H1 (cell line): ENCODE results near the gene DKC1. TPM values are rescaled to one million over a fixed set of nuclear protein-coding genes. Genes with fewer than 3 reads are reported as not detected.

Experiments used
- CTCF ChIA-PET: fragments of 300-600 bp; sonication (Branson Sonifier 250); formaldehyde crosslinking; loops from one replicate; lab custom pipeline; 2021; ENCODE audit not compliant: partially characterized antibody; lab: Charles Lee
- POLR2A ChIA-PET: fragments of 300-600 bp; sonication (Branson Sonifier 250); formaldehyde crosslinking; loops from one replicate; lab custom pipeline; 2021; ENCODE audit warnings: inconsistent platforms; ENCODE audit not compliant: partially characterized antibody; lab: Charles Lee
- DNase-seq, 2 experiments: peaks; one replicate each; pipeline versions ENCODE4 v3.0.0 to v3.0.0-alpha.2; 2010 to 2022; ENCODE audit warnings: low spot score in 2 of 2, low read depth in 1 of 2, mixed read lengths in 1 of 2
- FAIRE-seq: peaks from 2 replicates; lab custom pipeline; 2011; peaks lifted over from hg19 to GRCh38; lab: Jason Lieb, UNC
- H2AFZ ChIP-seq: 2 replicates; pipeline ENCODE4 v1.8.1; 2012; ENCODE audit warnings: low read length, inconsistent platforms
- H2AK5ac ChIP-seq: 2 replicates; pipeline ENCODE4 v1.6.1; 2013; ENCODE audit warnings: low read depth, low read length
- H2BK120ac ChIP-seq: replicated peaks from 2 replicates; pipeline ENCODE3; 2013; ENCODE audit warnings: low read depth, low read length, inconsistent platforms
- H2BK12ac ChIP-seq: 2 replicates; pipeline ENCODE4 v1.6.1; 2013; ENCODE audit warnings: low read depth, low read length
- H2BK15ac ChIP-seq: 2 replicates; pipeline ENCODE4 v1.6.1; 2013; ENCODE audit warnings: low read length
- H2BK20ac ChIP-seq: 2 replicates; pipeline ENCODE4 v1.6.1; 2013; ENCODE audit warnings: low read length
- H2BK5ac ChIP-seq: 2 replicates; pipeline ENCODE4 v1.6.1; 2013; ENCODE audit warnings: low read depth, low read length
- H3K14ac ChIP-seq: 2 replicates; pipeline ENCODE4 v1.6.1; 2013; ENCODE audit warnings: inconsistent platforms; ENCODE audit not compliant: insufficient read length
- H3K18ac ChIP-seq: 2 replicates; pipeline ENCODE4 v1.6.1; 2013; ENCODE audit warnings: low read length; ENCODE audit errors: extremely low read depth
- H3K23ac ChIP-seq: 2 replicates; pipeline ENCODE4 v1.6.1; 2013; ENCODE audit warnings: inconsistent platforms; ENCODE audit not compliant: insufficient read length
- H3K23me2 ChIP-seq: 2 replicates; pipeline ENCODE4 v1.6.1; 2013; ENCODE audit warnings: low read depth, low read length
- H3K27ac ChIP-seq: 2 replicates; pipeline ENCODE4 v1.6.1; 2011; ENCODE audit warnings: low read depth, low read length, inconsistent platforms
- H3K27me3 ChIP-seq, 4 experiments: replicated peaks in 1 of 4; 1 replicate in 1 of 4; 2 replicates in 3 of 4; pipeline versions ENCODE4 v1.6.1 to v1.8.1; 2011 to 2013; ENCODE audit warnings: low read length in 3 of 4, mild to moderate bottlenecking in 3 of 4, inconsistent platforms in 2 of 4, mixed read lengths in 2 of 4, moderate library complexity in 1 of 4; ENCODE audit not compliant: control insufficient read depth in 3 of 4, insufficient read depth in 3 of 4; ENCODE audit errors: extremely low read depth in 1 of 4
- H3K36me3 ChIP-seq, 4 experiments: 2 replicates each; pipeline versions ENCODE4 v1.6.1 to v1.8.1; 2011 to 2013; ENCODE audit warnings: mild to moderate bottlenecking in 4 of 4, low read length in 3 of 4, moderate library complexity in 2 of 4, control low read depth in 1 of 4, inconsistent platforms in 1 of 4; ENCODE audit not compliant: insufficient read depth in 4 of 4, control insufficient read depth in 2 of 4
- H3K4ac ChIP-seq: replicated peaks from 2 replicates; pipeline ENCODE3; 2013; ENCODE audit warnings: low read length, low read depth, mixed read lengths, inconsistent platforms; ENCODE audit not compliant: insufficient read length
- H3K4me1 ChIP-seq, 4 experiments: replicated peaks in 1 of 4; 1 replicate in 1 of 4; 2 replicates in 3 of 4; pipeline versions ENCODE4 v1.6.1 to v1.8.1; 2011 to 2013; ENCODE audit warnings: low read length in 3 of 4, inconsistent platforms in 2 of 4, mixed read lengths in 1 of 4; ENCODE audit not compliant: insufficient read depth in 4 of 4, control insufficient read depth in 3 of 4
- H3K4me2 ChIP-seq, 2 experiments: 2 replicates each; pipeline versions ENCODE4 v1.6.1 to v1.8.1; 2011 to 2013; ENCODE audit warnings: low read depth in 2 of 2, low read length in 2 of 2, control low read depth in 1 of 2, inconsistent platforms in 1 of 2, mild to moderate bottlenecking in 1 of 2; ENCODE audit not compliant: insufficient read depth in 1 of 2
- H3K4me3 ChIP-seq, 4 experiments: fragments of 200-600, 300-600 bp in 1 of 4; sonication (generic), shearing (Covaris generic), sonication (Bioruptor Twin) in 1 of 4; 2 replicates each; pipeline versions ENCODE4 v1.5.1 to v1.8.1; 2011 to 2016; ENCODE audit warnings: low read length in 4 of 4, low read depth in 3 of 4, control low read depth in 2 of 4, inconsistent platforms in 2 of 4, mild to moderate bottlenecking in 2 of 4, mixed read lengths in 1 of 4, moderate library complexity in 1 of 4; ENCODE audit not compliant: insufficient read depth in 2 of 4; ENCODE audit errors: extremely low read depth in 1 of 4
- H3K56ac ChIP-seq: replicated peaks from 2 replicates; pipeline ENCODE3; 2013; ENCODE audit warnings: low read depth, mild to moderate bottlenecking, mixed read lengths, low read length, inconsistent platforms; ENCODE audit not compliant: insufficient read length
- H3K79me1 ChIP-seq: 2 replicates; pipeline ENCODE4 v1.6.1; 2013; ENCODE audit warnings: low read depth, low read length, control low read depth
- H3K79me2 ChIP-seq, 2 experiments: 2 replicates each; pipeline versions ENCODE4 v1.6.1 to v1.8.1; 2012 to 2013; ENCODE audit warnings: low read length in 2 of 2, mild to moderate bottlenecking in 2 of 2, inconsistent platforms in 1 of 2; ENCODE audit not compliant: insufficient read depth in 2 of 2, control insufficient read depth in 1 of 2
- H3K9ac ChIP-seq, 4 experiments: replicated peaks in 1 of 4; 1 replicate in 1 of 4; 2 replicates in 3 of 4; pipeline versions ENCODE4 v1.6.1 to v1.8.1; 2011 to 2013; ENCODE audit warnings: low read depth in 3 of 4, low read length in 3 of 4, control low read depth in 2 of 4, mild to moderate bottlenecking in 2 of 4, moderate library complexity in 2 of 4, inconsistent platforms in 1 of 4; ENCODE audit errors: extremely low read depth in 1 of 4
- H3K9me3 ChIP-seq, 2 experiments: 2 replicates each; pipeline versions ENCODE4 v1.6.1 to v1.8.1; 2012 to 2013; ENCODE audit warnings: mild to moderate bottlenecking in 2 of 2, moderate library complexity in 2 of 2, control low read depth in 1 of 2, inconsistent platforms in 1 of 2, low read depth in 1 of 2, low read length in 1 of 2, mixed read lengths in 1 of 2; ENCODE audit not compliant: insufficient read depth in 2 of 2
- H4K20me1 ChIP-seq, 2 experiments: replicated peaks in 1 of 2; 2 replicates each; pipeline versions ENCODE3 to v1.8.1; 2011 to 2013; ENCODE audit warnings: inconsistent platforms in 2 of 2, low read length in 2 of 2, mild to moderate bottlenecking in 1 of 2; ENCODE audit not compliant: insufficient read depth in 2 of 2, control insufficient read depth in 1 of 2
- H4K5ac ChIP-seq: 2 replicates; pipeline ENCODE4 v1.6.1; 2013; ENCODE audit warnings: low read length, low read depth, mixed read lengths, inconsistent platforms; ENCODE audit not compliant: insufficient read length
- H4K8ac ChIP-seq: 2 replicates; pipeline ENCODE4 v1.8.0; 2013; ENCODE audit warnings: mild to moderate bottlenecking, moderate library complexity, low read length, inconsistent platforms; ENCODE audit not compliant: insufficient read depth; ENCODE audit errors: extremely low read depth
- H4K91ac ChIP-seq: replicated peaks from 2 replicates; pipeline ENCODE3; 2013; ENCODE audit warnings: low read length, mixed read lengths, inconsistent platforms; ENCODE audit not compliant: insufficient read length
- BRCA1 ChIP-seq: IDR thresholded peaks from 2 replicates; pipeline ENCODE4 v1.6.1; 2012; ENCODE audit warnings: low read depth, low read length, improper control_type of control experiment
- CHD2 ChIP-seq: IDR thresholded peaks from 2 replicates; pipeline ENCODE4 v1.6.1; 2012; ENCODE audit warnings: low read length, improper control_type of control experiment
- CTBP2 ChIP-seq: IDR thresholded peaks from 2 replicates; pipeline ENCODE4 v1.7.0; 2011; ENCODE audit warnings: borderline replicate concordance, mild to moderate bottlenecking, moderate library complexity, mixed read lengths, low read length; ENCODE audit not compliant: insufficient read depth, insufficient read length
- EP300 ChIP-seq, 2 experiments: IDR thresholded peaks; 1 replicate in 1 of 2; 2 replicates in 1 of 2; pipeline ENCODE4 v1.6.1; 2011 to 2012; ENCODE audit warnings: low read depth in 2 of 2, low read length in 2 of 2, mild to moderate bottlenecking in 2 of 2, borderline replicate concordance in 1 of 2, inconsistent platforms in 1 of 2, moderate library complexity in 1 of 2
- GABPA ChIP-seq: IDR thresholded peaks from 2 replicates; pipeline ENCODE4 v1.6.1; 2011; ENCODE audit warnings: mild to moderate bottlenecking, low read length, moderate library complexity, borderline replicate concordance; ENCODE audit not compliant: insufficient read depth
- KDM1A ChIP-seq: fragments of 200-600, 300-600 bp; sonication (generic); IDR thresholded peaks from 2 replicates; pipeline ENCODE4 v1.7.1; 2016; ENCODE audit warnings: mild to moderate bottlenecking, low read length, borderline replicate concordance
- MAFK ChIP-seq: IDR thresholded peaks from 2 replicates; pipeline ENCODE4 v1.6.1; 2012; ENCODE audit warnings: low read depth, mild to moderate bottlenecking, improper control_type of control experiment, low read length
- POU5F1 ChIP-seq: IDR thresholded peaks from 2 replicates; pipeline ENCODE4 v1.6.1; 2011; ENCODE audit warnings: low read depth, mild to moderate bottlenecking, low read length, moderate library complexity
- TAF1 ChIP-seq: IDR thresholded peaks from 2 replicates; pipeline ENCODE4 v1.6.1; 2011; ENCODE audit warnings: mild to moderate bottlenecking, low read depth, low read length
- TAF7 ChIP-seq: optimal IDR thresholded peaks from 2 replicates; pipeline ENCODE3; 2011; ENCODE audit warnings: low read depth, mild to moderate bottlenecking, inconsistent platforms, low read length, moderate library complexity, borderline replicate concordance
- YY1 ChIP-seq: IDR thresholded peaks from 2 replicates; pipeline ENCODE4 v1.6.1; 2011; ENCODE audit warnings: low read depth, mild to moderate bottlenecking, low read length
- WGBS, 2 experiments: shearing (Covaris generic) in 1 of 2; methylation state at CpG; one replicate each; pipeline versions ENCODE4 v1.1.6 to v1.1.7; 2013 to 2015; ENCODE audit warnings: low lambda C conversion rate in 2 of 2, mixed read lengths in 2 of 2, inconsistent platforms in 1 of 2, low coverage in 1 of 2, missing lambda C conversion rate in 1 of 2; ENCODE audit not compliant: insufficient replicate concordance in 2 of 2, insufficient coverage in 1 of 2, insufficient read length in 1 of 2; ENCODE audit errors: extremely low coverage in 1 of 2, missing lambda C conversion rate in 1 of 2; 5-methylcytosine and 5-hydroxymethylcytosine counted together
- polyA plus RNA-seq, 7 experiments: library from polyadenylated mRNA; depleted of rRNA in 3 of 7; stranded (reverse) in 5 of 7; unstranded in 2 of 7; fragments of >200 nt in 5 of 7; fragments of 200-250 nt in 2 of 7; gene quantifications; 1 replicate in 5 of 7; 2 replicates in 1 of 7; 4 replicates in 1 of 7; pipeline versions ENCODE4 v1.2.1 to v1.2.3, GENCODE V29; 2011 to 2013; ENCODE audit warnings: missing spikeins in 2 of 7, mixed read lengths in 2 of 7
- total RNA-seq: library from RNA; stranded (reverse); fragmentation: NEBNext Ultra II Directional; extraction: Animal tissue kit (Norgen Biotek cat#: 25700); gene quantifications from 2 replicates; pipeline ENCODE4 v1.2.1, GENCODE V29; 2021

The DKC1 gene
- total and polyA plus RNA-seq, 2 of the 8 experiments (the other 6 are each of a cell fraction or from before 2014, with no cell fraction given): 65.6 to 143 TPM

- no peak overlapping the region for H3K56ac ChIP-seq
- no peak overlapping the region for H2BK20ac ChIP-seq
- DNase-seq: no peak
- H3K27ac ChIP-seq: no peak overlapping the region
- no peak overlapping the region for H4K8ac ChIP-seq
- H3K9ac ChIP-seq: no peak overlapping the region
- H2BK120ac ChIP-seq: no peak overlapping the region
- no peak overlapping the region for H3K4ac ChIP-seq
- ChIA-PET POLR2A (interaction anchor here (1.9 to 2.2 kb wide), 2 partner anchors 21 to 37 kb away, joined by 7 read pairs; partner anchors contain the start of gene DKC1), CTCF (interaction anchor here (1.2 kb wide), 1 partner anchor 52 kb away, joined by 3 read pairs; no protein-coding TSS in a partner anchor)
- H2AFZ ChIP-seq: no peak overlapping the region
- no peaks in the 10 kb centered on the region for H3K36me3 ChIP-seq
- whole genome bisulfite sequencing, 2 experiments: 44% methylated on average over 9 of the region's 9 CpGs; no CpG with 5 or more reads in 1 of the 2 experiments
- H3K79me2 ChIP-seq: no peaks in the 10 kb centered on the region
- H4K91ac ChIP-seq: no peak overlapping the region
- no peak overlapping the region for H3K14ac ChIP-seq
- no peaks in the 10 kb centered on the region for H3K9me3 ChIP-seq
- no peak overlapping the region for H2AK5ac ChIP-seq
- peaks cover 0 to 3% of the 10 kb centered on the region in 2 experiments for H4K20me1 ChIP-seq
- FAIRE-seq: no peak
- H3K4me3 ChIP-seq: no peak overlapping the region
- no peak overlapping the region for H4K5ac ChIP-seq
- peaks cover 0 to 8% (median 6%) of the 10 kb centered on the region in 4 experiments; a peak in 5 of 7 replicates for H3K4me1 ChIP-seq
- no peak overlapping the region for H2BK15ac ChIP-seq
- H3K18ac ChIP-seq: no peak overlapping the region
- no peaks in the 10 kb centered on the region for H3K79me1 ChIP-seq
- H2BK12ac ChIP-seq: no peak overlapping the region
- H3K27me3 ChIP-seq: peaks cover 0 to 24% (median 15%) of the 10 kb centered on the region in 4 experiments; a peak in 6 of 7 replicates
- H3K4me2 ChIP-seq: peak overlapping the region in 1 of 2 experiments; percentile 21; a peak in 2 of 4 replicates
- no peak overlapping the region for H3K23ac ChIP-seq
- no peaks in the 10 kb centered on the region; the same call in 1 of the 2 replicates for H3K23me2 ChIP-seq
- TF ChIP-seq TAF1 (no peak), MAFK (no peak), POU5F1 (no peak), GABPA (no peak), CHD2 (no peak), YY1 (no peak), CTBP2 (no peak), BRCA1 (no peak), TAF7 (no peak), EP300 (IDR thresholded peaks at IDR 0.05; ENCODE audit: borderline replicate concordance in 1 of 2, low read depth in 2 of 2, low read length in 2 of 2) (no peak), KDM1A (no peak)
- no peak overlapping the region for H2BK5ac ChIP-seq
Measured at GRCh38 chrX:154799556-154800348, 37.1 kb downstream of the DKC1 start.
